NCI-H446 (cell line): ENCODE results near the gene SBDS.
"Not testable (repeated sequence)": the region's sequence is repeated elsewhere in the genome, so short reads cannot be mapped to it uniquely, and the experiment has no call there.

Experiments
- DNase-seq, 2 experiments: peaks; one replicate each; lab custom pipeline; 2025; lab: John Stamatoyannopoulos, UW

Gene SBDS

GRCh38 chr7:66994691-66995049, 716 bp downstream of the SBDS start:
- DNase-seq = peak; percentile 4 to 7

DNA sequence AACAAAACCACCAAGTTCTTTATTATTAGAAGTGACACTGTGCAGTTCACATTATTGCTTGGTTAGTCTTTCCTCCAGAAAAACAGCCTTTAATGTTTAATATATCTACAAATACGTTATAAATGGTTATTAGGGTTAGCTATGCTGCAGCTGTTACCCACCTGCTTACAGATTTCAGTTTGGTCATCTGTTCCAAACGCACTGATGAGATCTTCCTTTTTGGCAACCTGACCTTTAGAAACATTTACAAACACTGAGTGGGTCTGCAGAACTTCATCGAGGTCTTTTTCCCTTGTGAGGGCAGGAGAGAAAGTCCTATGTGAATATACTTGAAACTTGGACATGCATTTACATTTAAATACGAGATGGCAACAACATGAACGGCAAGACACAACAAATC, 1.3 kb downstream of the SBDS start:
- not testable (repeated sequence) for DNase-seq

- DNase-seq = not testable (repeated sequence)
Observed at GRCh38 chr7:66989552-66989951, 5.8 kb downstream of the SBDS start.

GRCh38 chr7:66980336-66980735, 15.1 kb downstream of the SBDS start:
- not testable (repeated sequence) for DNase-seq

DNA sequence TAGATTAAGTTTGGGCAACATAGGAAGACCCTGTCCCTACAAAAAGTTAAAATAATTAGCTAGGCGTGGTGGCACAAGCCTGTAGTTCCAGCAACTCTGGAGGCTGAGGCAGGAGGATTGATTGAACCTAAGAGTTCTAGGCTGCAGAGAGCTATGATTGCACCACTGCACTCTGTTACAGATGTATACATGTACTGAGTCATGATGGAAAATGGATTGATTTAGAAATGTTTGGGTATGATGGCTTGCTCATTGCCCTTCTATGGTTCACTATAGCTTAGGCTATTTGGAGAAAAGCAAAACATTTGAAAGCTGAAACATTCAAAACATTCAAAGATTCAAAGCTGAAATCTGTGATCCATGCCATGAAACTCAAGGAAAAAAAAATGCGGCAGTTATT, 16.4 kb downstream of the SBDS start:
- not testable (repeated sequence) for DNase-seq

GRCh38 chr7:66978312-66978711, 17.1 kb downstream of the SBDS start:
- not testable (repeated sequence) for DNase-seq

DNA sequence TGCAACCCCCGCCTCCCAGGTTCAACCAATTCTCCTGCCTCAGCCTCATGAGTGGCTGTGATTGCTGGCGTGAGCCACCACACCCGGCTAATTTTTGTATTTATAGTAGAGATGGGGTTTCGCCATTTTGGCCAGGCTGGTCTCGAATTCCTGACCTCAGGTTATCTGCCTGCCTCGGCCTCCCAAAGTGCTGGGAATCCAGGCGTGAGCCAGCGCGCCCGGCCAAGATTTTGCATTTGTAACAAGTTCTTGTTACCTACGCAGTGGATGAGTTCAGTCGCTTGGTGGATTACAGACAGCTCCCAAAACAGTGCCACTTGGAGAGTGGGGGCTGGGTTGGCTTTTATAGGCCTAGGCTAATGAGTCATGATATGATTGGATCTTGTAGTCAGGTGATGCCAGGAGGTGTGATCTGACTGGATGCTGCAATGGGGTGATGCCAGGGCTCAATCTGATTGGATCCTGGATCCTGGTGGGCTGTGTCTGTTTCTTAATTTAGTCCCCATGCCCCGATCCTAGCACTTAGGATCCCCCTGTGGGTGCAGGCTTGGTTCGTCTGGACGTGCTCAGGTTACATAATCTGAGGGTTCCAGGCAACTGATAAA, 20.3 kb downstream of the SBDS start:
- no peak for DNase-seq

GRCh38 chr7:66970310-66970709, 25.1 kb downstream of the SBDS start:
- no peak for DNase-seq

- DNase-seq = not testable (repeated sequence)
Observed at GRCh38 chr7:66969001-66969400, 26.4 kb downstream of the SBDS start.

DNA sequence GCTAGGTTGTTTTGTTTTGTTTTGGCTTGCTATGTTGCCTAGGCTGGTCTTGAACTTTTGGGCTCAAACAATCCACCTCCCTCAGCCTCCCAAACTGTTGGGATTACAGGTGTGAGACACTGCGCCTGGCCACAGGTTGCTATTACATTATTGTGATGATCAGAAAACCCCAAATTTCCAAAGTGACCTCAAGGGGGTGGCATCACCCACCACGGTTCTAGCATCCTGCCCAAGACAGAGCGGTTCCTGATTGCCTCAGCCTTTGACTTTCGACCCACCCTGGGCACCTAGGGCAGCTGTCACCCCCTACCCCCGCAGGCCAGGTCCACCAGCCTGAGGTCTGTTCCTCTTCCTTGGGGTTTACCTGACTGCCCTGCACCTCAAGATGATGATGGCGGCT, 28.4 kb downstream of the SBDS start:
- no peak for DNase-seq

DNA sequence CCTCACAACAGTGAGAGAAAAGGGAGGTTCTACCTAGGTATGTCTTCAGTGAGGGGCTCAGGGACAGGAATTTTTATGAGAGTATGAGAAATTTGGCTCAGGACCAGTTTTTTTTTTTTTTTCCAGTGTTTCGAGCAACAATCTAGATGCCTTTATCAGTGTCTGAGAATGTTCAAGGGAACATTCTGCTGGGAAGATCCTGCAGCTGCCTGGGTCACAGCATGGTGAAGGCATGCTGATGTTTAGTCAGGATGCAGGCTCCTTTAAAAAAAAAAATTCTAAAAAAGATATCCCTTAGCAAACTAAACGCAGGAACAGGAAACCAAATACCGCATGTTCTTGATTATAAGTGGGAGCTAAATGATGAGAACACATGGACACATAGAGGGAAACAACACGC, 31.0 kb downstream of the SBDS start:
- DNase-seq = no peak

DNA sequence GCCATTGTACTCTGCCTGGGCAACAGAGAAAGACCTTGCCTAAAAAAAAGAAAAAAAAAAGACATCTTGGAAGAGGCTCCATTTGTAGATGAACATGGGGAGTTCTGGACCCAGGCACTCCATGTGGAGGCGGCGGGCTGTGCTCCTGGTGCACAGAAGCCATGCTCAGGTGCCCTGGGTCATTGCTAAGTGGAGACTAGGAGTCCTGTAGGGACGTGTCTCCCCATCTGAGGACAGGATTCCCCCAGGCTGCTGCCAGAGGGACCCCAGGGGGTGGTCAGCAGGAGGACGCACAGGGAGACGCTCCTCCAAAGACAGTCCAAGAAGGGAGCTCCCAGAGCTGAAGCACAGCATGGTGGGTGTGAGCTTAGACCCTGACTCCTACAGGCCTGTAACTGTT, 34.3 kb downstream of the SBDS start:
- no peak for DNase-seq

DNA sequence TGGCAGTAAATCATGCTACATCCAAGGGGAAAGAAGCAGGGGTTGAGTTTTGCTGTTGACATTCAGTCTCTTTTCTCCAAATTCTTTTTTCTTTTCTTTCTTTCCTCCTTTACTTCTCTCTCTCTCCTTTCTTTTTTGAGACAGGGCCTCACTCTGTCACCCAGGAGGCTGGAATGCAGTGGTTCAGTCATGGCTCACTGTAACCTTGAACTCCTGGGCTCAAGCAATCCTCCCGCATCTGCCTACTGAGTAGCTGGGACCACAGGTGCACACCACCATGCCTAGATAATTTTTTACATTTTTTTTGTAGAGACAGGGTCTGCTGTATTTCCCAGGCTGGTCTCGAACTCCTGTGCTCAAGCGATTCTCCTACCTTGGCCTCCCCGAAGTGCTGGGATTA, 35.2 kb downstream of the SBDS start:
- DNase-seq = no peak

- no peak for DNase-seq
Observed at GRCh38 chr7:66958538-66959350, 36.6 kb downstream of the SBDS start.

GRCh38 chr7:66957595-66958290, 37.6 kb downstream of the SBDS start:
- no peak for DNase-seq

GRCh38 chr7:66953044-66953427, 42.4 kb downstream of the SBDS start:
- DNase-seq = no peak

- DNase-seq = no peak
Observed at GRCh38 chr7:66952343-66953043, 42.9 kb downstream of the SBDS start.

GRCh38 chr7:66950763-66951162, 44.6 kb downstream of the SBDS start:
- no peak for DNase-seq

DNA sequence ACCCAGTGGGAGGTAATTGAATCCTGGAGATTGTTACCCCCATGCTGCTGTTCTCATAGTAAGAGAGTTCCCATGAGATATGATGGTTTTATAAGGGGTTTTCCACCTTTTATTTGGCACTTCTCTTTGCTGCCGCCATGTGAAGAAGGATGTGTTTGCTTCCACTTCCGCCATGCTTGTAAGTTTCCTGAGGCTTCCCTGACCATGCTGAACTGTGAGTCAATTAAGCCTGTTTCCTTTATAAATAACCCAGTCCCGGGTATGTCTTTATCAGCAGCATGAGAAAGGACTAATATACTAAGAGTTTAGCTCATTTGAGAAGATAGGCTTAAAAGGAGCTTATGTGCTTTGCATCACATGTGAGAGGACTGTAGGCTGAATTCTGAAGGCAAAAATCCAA, 45.1 kb downstream of the SBDS start:
- no peak for DNase-seq

- no peak for DNase-seq
Observed at GRCh38 chr7:66948480-66949109, 46.8 kb downstream of the SBDS start.

DNA sequence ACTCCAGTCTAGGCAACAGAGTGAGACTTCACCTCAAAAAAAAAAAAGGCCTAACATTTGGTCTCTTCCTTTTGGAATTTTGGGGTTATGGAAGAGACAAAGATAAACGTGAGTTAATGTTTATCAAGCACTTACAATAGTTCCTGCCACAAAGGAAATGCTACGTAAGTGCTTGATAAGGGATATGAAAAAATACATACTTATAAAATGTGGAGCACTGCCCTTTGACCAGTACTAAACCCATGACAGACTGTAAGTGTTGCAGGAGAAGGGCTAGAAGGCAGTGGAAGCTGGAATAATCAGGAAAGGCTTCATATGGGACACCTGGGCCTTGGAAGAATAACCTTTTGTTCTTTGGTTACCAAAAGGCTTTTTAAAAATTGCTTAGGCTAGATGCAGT, 48.8 kb downstream of the SBDS start:
- DNase-seq = no peak

GRCh38 chr7:66939325-66939724, 56.1 kb downstream of the SBDS start:
- no peak for DNase-seq
